Inferior parietal cortex (tissue), 1 donor: ENCODE measurements around the gene MN1.

Experiments used
- DNase-seq: peaks from one replicate; pipeline ENCODE4 v3.0.0-alpha.2; 2016; ENCODE audit errors: extremely low spot score

Gene MN1

GRCh38 chr22:27716074-27716473 lies 85.5 kb downstream of the MN1 start:
- DNase-seq = no peak

DNA sequence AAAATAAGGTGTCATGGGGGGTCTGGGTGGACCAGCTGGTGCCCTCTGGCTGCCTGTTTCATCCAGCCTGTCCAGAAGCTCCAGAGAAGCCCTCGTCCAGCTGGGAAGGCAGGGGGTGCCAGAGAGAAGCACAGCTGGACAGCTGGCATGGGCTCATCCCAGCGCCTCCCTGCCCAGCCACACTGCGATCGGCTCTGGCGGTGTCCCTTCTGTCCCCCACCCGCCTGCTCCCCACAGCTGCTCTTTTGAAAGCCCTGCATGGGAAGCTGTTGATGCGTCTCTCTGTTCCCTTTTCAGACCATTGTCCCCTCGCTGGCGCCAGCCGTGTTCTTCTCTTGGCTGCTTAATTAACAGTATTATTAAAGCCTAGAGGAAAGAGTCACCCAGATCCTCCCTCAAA lies 86.5 kb downstream of the MN1 start:
- peak; percentile 70 for DNase-seq

DNA sequence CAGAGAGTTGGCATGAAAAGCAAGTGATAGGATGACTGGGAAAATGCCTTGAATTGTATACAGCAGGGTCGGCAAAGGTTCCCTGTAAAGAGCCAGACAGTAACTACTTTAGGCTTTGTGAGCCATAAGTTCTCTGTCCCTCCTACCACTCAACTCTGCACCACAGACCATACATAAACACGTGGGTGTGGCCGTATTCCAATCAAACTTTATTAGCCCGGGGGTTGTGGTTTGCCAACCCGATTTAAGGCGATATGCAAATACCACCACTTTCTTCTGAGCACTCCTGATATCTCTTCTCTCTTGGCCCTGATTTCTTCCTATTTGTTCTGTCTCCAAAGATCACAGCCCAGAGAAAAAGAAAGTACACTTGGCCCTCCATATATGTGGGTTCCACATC lies 87.5 kb downstream of the MN1 start:
- DNase-seq = no peak

DNA sequence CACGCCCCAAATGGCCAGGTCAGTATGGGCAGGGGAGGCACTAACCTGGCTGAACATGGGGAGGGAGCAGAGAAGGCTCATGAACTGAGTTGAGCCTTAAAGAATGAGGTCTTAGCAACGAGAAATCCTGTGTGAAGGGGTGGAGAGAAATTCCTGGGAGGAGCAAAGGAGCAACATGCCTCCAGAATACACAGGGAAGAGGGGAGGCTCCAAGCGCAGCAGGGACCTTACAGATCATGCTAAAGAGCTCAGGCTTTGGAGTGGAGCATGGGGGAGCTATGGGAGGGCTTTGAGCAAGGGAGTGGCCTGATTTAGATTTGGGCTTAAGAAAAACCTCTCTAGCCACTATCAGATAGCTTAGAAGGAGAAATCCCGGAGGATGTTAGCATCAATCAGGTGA lies 88.1 kb downstream of the MN1 start:
- DNase-seq = no peak

- no peak for DNase-seq
Measured at GRCh38 chr22:27711756-27712155, 89.8 kb downstream of the MN1 start.

- no peak for DNase-seq
Measured at GRCh38 chr22:27711012-27711411, 90.5 kb downstream of the MN1 start.

- no peak for DNase-seq
Measured at GRCh38 chr22:27709919-27710675, 91.5 kb downstream of the MN1 start.

DNA sequence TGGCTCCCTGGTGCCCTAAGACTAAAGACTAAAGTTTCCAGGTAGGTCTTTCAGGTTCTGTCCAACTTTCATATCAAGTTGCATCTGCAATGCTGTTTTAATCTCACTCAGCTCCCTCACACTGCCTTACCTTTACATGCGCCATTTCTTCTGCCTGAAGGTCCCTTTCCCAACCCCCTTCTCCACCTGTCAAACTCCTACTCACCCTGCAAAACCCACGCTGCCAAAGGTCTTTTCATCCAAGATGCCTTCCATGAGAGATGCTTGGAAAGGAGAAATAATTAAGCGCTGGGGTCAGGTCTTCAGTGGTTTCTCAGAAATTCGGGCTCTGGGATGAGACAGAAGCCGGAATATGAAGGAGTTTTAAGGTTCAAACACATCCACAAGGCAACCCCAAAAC lies 95.1 kb downstream of the MN1 start:
- DNase-seq = no peak

GRCh38 chr22:27705408-27706080 lies 96.0 kb downstream of the MN1 start:
- DNase-seq = no peak

DNA sequence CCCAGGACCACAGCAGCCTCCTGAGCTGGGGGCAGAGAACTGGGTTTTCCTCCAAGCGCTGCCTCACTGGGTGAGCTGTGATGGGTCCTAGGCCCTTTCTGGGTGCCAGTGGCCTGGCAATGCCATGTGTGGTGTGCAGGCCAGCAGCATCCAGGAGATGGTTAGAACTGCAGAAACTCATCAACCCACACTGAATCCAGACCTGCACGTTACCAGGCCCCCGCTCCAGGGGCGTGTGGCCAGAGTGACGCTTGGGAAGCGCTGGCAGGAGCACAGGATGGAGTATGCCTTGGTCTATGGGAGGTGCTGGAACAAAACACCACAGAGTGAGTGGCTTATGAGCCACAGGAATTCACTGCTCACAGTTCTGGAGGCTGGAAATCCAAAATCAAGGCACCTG lies 97.0 kb downstream of the MN1 start:
- no peak for DNase-seq

- no peak for DNase-seq
Measured at GRCh38 chr22:27699383-27700019, 102.1 kb downstream of the MN1 start.

GRCh38 chr22:27698813-27699212 lies 102.7 kb downstream of the MN1 start:
- DNase-seq = no peak
